Measurements from ENCODE around the gene MCHR2.

Gene MCHR2

GRCh38 chr6:99901596-99902384, 92.2 kb downstream of the MCHR2 start:
- no peak for DNase-seq

- DNase-seq: no peak
Measured at GRCh38 chr6:99894815-99895214, 99.2 kb downstream of the MCHR2 start.

GRCh38 chr6:99887066-99887465, 107.0 kb downstream of the MCHR2 start:
- no peak for DNase-seq

- no peak for DNase-seq
Measured at GRCh38 chr6:99885051-99885450, 109.0 kb downstream of the MCHR2 start.

GRCh38 chr6:99882128-99882702, 111.8 kb downstream of the MCHR2 start:
- peak; percentile 4 for DNase-seq

- no peak for DNase-seq
Measured at GRCh38 chr6:99879431-99879830, 114.6 kb downstream of the MCHR2 start.

- DNase-seq: no peak
Measured at GRCh38 chr6:99875068-99875467, 119.0 kb downstream of the MCHR2 start.

GRCh38 chr6:99873084-99873483, 120.9 kb downstream of the MCHR2 start:
- no peak for DNase-seq

GRCh38 chr6:99871641-99872040, 122.4 kb downstream of the MCHR2 start:
- no peak for DNase-seq

Measured in NCI-H510A (cell line).